ENCODE measurements around the gene GFRA1. TPM values are rescaled to one million over a fixed set of nuclear protein-coding genes. Genes with fewer than 3 reads are reported as not detected.

The GFRA1 gene
- polyA plus RNA-seq, 4 donors: 19.6 to 29.4 (median 24.4) TPM

DNA sequence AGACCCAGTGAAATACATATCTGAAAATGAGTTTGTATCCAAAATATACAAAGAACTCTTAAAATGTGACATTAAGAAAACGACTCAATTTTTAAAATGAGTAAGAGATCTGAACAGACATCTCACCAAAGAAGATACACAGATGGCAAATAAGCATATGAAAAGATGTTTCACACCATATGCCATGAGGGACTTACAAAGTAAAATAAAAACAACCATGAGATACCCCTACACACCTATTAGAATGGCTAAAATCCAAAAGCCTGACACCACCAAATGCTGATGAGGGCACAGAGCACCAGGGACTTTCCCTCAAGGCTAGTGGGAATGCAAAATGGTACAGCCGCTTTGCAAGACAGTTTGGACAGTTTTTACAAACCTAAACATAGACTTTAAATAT, 27.9 kb downstream of the GFRA1 start:
- DNase-seq (ENCODE audit: low read depth in 4 of 4, low spot score in 3 of 4): no peak

DNA sequence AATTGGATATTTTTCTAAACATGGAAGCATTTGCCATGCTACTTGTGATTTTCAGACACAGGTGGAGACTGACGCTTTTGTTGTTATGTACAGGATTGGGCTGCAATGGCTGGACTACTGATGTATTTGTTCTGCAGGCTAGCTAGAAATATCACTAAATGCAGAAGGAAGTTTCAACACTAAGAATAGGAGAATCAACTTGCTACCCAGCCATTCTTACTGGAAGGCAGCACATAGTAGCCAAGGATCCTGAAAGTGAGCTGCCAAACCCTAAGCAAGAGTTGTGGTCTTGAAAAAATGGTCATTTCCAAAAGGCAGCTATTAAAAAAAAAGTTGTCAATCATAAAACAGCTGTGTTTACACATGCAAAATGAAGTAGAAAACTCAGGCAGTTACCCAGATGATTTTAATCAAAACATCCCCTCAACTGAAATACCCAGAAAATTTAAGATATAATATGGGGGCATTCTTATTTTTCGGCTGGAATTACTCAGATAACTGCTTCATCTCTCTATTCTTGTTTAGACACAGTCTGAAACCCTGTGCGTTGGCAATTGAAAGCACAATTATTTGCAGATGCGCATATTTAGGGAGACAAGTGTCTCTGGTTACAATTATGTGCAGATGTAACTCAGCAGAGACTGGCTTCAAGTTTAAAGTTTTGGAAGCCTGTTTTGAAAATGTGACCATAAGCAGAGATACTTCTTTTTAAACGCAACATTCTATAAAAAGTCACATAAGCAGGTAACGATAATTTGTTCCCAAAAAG, 31.2 kb downstream of the GFRA1 start:
- DNase-seq (ENCODE audit: low read depth in 4 of 4, low spot score in 3 of 4): no peak

- no peak for DNase-seq (ENCODE audit: low read depth in 4 of 4, low spot score in 3 of 4)
Observed at GRCh38 chr10:116241085-116241484, 31.9 kb downstream of the GFRA1 start.

GRCh38 chr10:116240157-116240950, 32.7 kb downstream of the GFRA1 start:
- no peak for DNase-seq (ENCODE audit: low read depth in 4 of 4, low spot score in 3 of 4)

DNA sequence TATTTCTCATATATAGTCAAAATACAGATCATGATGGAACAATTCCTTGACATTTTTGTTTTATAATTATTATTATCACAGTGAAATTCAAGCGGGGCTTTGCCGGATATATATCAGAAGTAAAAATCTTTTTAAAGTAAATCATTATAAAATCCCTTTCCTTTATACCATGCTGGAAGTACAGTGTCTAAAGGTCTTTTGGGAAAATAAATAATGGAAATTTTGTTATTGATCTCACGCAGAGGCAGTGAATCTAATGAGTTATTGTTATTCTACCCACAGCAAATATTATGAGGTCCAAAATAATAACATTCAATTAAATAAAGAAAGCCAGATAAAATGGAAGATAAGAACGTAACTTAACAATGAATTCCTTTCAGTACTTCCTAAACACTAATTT, 33.8 kb downstream of the GFRA1 start:
- no peak for DNase-seq (ENCODE audit: low read depth in 4 of 4, low spot score in 3 of 4)

GRCh38 chr10:116237970-116238369, 35.0 kb downstream of the GFRA1 start:
- no peak for DNase-seq (ENCODE audit: low read depth in 4 of 4, low spot score in 3 of 4)

GRCh38 chr10:116237260-116237659, 35.7 kb downstream of the GFRA1 start:
- DNase-seq (ENCODE audit: low read depth in 4 of 4, low spot score in 3 of 4): no peak

- DNase-seq (ENCODE audit: low read depth in 4 of 4, low spot score in 3 of 4): no peak
Observed at GRCh38 chr10:116233230-116233629, 39.8 kb downstream of the GFRA1 start.

GRCh38 chr10:116232613-116233012, 40.4 kb downstream of the GFRA1 start:
- no peak for DNase-seq (ENCODE audit: low read depth in 4 of 4, low spot score in 3 of 4)

DNA sequence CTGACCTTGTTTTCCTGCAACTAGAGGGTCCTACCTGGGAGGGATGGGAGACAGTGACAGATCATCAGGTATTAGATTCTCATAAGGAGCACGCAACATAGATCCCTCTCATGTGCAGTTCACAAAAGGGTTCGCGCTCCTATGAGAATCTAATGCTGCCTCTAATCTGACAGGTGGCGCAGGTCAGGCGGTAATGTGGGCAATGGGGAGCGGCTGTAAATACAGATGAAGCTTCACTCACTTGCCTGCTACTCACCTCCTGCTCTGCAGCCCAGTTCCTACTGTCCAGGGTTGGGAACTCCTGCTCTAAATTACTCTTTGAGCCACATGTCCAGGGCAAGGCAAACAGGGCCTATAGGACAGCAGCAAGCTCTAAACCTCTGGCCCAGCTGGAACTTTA, 46.2 kb downstream of the GFRA1 start:
- DNase-seq (ENCODE audit: low read depth in 4 of 4, low spot score in 3 of 4): no peak

- DNase-seq (ENCODE audit: low read depth in 4 of 4, low spot score in 3 of 4): no peak
Observed at GRCh38 chr10:116226053-116226452, 47.0 kb downstream of the GFRA1 start.

DNA sequence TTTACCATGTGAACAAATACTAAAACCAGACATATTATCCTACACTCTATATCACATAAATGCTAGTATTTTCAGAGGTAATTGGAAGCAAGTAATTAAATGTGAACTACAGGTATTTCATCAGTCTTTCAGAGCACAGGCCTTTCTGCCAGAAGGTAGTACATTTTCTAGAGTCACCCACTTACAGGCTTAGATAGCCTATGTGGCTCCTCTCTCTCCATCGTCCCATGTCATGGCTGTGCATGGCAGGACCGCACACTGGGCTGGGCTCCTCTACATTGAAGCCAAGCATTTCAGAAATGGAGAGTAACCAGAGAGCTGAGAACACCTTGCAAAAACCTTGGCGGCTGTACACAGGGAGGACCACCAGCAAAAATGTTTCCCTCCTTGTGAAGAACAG, 49.7 kb downstream of the GFRA1 start:
- no peak for DNase-seq (ENCODE audit: low read depth in 4 of 4, low spot score in 3 of 4)

GRCh38 chr10:116221053-116221452, 52.0 kb downstream of the GFRA1 start:
- no peak for DNase-seq (ENCODE audit: low read depth in 4 of 4, low spot score in 3 of 4)

- DNase-seq (ENCODE audit: low read depth in 4 of 4, low spot score in 3 of 4): no peak
Observed at GRCh38 chr10:116216676-116217075, 56.3 kb downstream of the GFRA1 start.

DNA sequence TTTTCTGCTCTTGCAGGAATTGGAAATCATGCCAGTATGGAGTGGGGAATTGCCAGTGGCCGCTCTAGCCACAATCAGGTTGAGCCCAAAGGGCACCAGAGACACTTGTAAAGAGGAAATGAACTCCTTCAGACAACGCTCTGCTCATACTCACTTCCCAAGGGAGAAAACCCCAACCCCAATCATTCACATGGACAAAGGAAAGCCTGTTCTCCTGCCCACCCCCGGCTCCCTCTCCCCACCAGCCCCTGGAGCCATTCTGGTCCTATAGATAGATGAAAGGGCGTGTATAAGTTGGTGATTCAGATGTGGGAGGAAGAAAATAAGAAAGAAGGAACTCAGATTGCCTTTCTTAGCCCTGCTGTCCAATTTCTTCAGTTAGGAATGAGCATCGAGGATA, 57.4 kb downstream of the GFRA1 start:
- DNase-seq (ENCODE audit: low read depth in 4 of 4, low spot score in 3 of 4): no peak

DNA sequence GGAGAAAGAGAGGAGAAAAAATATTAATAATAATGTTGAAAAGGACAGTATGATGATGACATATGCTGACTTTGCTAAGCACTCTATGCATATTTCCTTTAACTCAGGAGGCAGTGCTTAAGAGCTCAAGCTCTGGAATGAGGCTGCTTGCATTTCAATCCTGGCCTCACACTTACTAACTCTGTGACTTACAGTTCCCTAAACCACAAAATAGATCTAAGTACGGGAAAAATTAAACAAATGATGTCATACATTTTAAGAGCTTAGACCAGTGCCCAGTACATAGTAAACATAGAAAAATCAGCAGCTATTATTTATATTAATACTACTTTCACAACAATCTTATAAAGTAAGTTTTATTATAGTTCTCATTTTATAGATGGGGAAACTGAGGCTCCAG, 61.3 kb downstream of the GFRA1 start:
- DNase-seq (ENCODE audit: low read depth in 4 of 4, low spot score in 3 of 4): no peak

DNA sequence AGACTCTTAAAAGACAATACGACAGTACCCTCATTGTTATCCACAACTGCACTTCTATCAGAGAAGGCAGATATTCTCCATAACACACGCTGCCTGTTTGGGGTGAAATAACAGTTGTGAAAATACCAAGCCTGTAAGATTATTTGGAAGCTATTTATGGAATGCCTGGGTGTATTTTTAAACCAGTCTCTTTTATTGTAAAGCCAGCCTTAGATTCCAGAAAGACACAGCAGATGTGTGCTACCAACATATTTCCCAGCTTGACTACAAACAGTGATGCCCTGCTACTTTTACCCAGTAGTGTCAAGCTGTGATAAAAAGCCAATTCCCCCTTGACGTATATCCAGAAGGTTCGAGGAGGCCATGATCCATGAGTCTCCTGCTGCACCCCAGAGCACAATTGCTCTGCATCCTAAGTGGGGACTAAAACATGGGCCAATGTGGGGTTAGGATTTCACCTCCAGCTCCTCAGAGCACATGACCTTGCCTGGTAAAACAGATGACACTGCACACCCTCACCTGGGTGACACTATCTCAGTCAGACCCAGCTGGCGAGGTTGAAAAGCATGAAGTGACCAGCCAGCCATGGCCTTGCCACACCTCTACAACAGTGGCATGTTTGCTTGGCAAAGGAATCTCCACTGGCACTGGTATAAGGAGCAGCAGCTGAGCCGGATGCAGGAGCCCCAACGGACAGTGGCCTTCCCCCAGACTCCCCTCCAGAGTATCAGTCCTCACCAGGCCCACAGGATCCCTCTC, 62.2 kb downstream of the GFRA1 start:
- no peak for DNase-seq (ENCODE audit: low read depth in 4 of 4, low spot score in 3 of 4)

- no peak for DNase-seq (ENCODE audit: low read depth in 4 of 4, low spot score in 3 of 4)
Observed at GRCh38 chr10:116209781-116210180, 63.2 kb downstream of the GFRA1 start.

DNA sequence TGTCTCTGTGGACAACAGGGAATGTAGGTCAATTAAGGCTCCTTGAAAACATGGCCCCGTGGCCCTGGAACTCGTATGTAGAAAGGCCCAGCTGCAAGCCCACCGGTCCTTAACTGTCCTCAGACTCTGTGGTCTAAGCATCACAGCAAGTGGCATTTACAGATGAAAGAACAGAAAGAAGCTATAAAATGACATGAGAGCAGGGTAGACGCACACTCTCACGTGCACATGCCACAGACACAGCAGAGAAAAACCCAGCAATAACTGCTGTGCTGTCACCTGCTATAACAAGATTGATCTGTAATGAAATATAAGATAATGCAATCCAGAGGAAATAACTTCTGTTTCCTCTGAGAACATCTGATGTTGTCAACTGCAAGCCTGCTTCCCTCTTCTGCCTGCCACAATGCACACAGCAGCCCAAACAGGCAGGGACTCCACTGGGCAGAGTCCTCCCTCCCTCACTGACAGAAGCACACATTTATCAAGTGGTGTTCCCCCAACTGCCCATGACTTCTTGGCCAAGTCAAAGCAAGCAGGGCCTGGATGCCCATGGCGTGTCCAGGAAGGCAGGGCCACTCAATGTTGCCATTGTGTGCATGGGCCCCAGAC, 63.9 kb downstream of the GFRA1 start:
- no peak for DNase-seq (ENCODE audit: low read depth in 4 of 4, low spot score in 3 of 4)

GRCh38 chr10:116207690-116208089, 65.3 kb downstream of the GFRA1 start:
- no peak for DNase-seq (ENCODE audit: low read depth in 4 of 4, low spot score in 3 of 4)

DNA sequence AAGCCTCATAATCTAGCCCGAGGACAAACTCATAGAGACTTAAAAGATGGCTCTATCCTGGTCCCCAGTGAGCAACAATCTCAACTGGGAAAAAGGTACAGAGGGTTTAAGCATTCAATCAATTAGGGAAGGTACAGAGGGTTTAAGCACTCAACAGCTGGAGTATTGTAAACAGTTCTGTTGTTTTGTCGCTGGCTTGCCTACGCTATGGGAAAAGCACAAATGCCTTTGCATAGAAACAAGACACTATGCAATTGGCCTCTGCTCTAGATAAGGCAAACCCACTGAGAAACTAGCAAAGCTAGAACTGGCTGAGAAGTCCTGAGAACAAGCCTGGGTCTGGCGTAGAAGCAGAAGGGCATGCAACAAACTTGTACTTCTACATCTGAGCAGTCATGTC, 69.3 kb downstream of the GFRA1 start:
- DNase-seq (ENCODE audit: low read depth in 4 of 4, low spot score in 3 of 4): no peak

Measured in right renal pelvis (tissue), 4 donors.